Transverse colon (tissue), 4 donors: ENCODE data around the gene C2orf49. TPM values are rescaled to one million over a fixed set of nuclear protein-coding genes. Genes with fewer than 3 reads are reported as not detected.
A peak's percentile ranks its signal among the peaks of the same experiment; 100 is the strongest.

Source experiments
- DNase-seq: peaks from one replicate; pipeline ENCODE4 v3.0.0-alpha.2; 2019
- H3K27ac ChIP-seq, 4 donors: fragments of 200-600 bp; sonication (generic); 2 replicates each; pipeline ENCODE4 v1.5.1; 2016 to 2018; ENCODE audit warnings: inconsistent platforms in 4 of 4
- H3K27me3 ChIP-seq: fragments of 200-600 bp; sonication (generic); 2 replicates; pipeline ENCODE4 v1.5.1; 2017; ENCODE audit warnings: inconsistent platforms
- H3K36me3 ChIP-seq, 4 donors: fragments of 200-600 bp; sonication (generic); 2 replicates each; pipeline ENCODE4 v1.5.1; 2017 to 2019; ENCODE audit warnings: inconsistent platforms in 4 of 4
- H3K4me1 ChIP-seq, 4 donors: fragments of 200-600 bp; sonication (generic); 2 replicates each; pipeline ENCODE4 v1.5.1; 2017 to 2020; ENCODE audit warnings: inconsistent platforms in 4 of 4
- H3K4me3 ChIP-seq, 4 donors: fragments of 200-600 bp; sonication (generic); 1 replicate in 1 of 4; 2 replicates in 3 of 4; pipeline versions ENCODE4 v1.5.1 to v1.6.1; 2017 to 2019; ENCODE audit warnings: inconsistent platforms in 4 of 4
- H3K9me3 ChIP-seq, 2 donors: fragments of 200-600 bp; sonication (generic); 2 replicates each; pipeline ENCODE4 v1.5.1; 2017 to 2019; ENCODE audit warnings: inconsistent platforms in 2 of 2
- EP300 ChIP-seq: sonication (generic); formaldehyde crosslinking; IDR thresholded peaks from one replicate; pipeline ENCODE4 v1.6.1; 2017; ENCODE audit warnings: antibody characterized with exemption, low read depth
- POLR2A ChIP-seq: fragments of 450-650 bp; IDR thresholded peaks from one replicate; pipeline ENCODE4 v1.6.1; 2016; ENCODE audit warnings: antibody characterized with exemption, mild to moderate bottlenecking, moderate library complexity
- POLR2AphosphoS5 ChIP-seq, 3 donors: sonication (generic); formaldehyde crosslinking; IDR thresholded peaks; one replicate each; pipeline ENCODE4 v1.6.1; 2016; ENCODE audit warnings: antibody characterized with exemption in 3 of 3
- WGBS, 2 donors: methylation state at CpG; one replicate each; pipeline ENCODE4 v1.1.5; 2018; ENCODE audit warnings: low coverage in 1 of 2; 5-methylcytosine and 5-hydroxymethylcytosine counted together
- in situ Hi-C, 4 donors: fragments of 200-750 bp; cut with MboI; loops; one replicate each; pipeline versions ENCODE4 v1.15.0 to v1.15.1; 2017; ENCODE audit warnings: low sequenced_read_pairs in 3 of 4, low pct_ligation_motif_present in 1 of 4, low pct_unique_long_range_greater_than_20kb in 1 of 4
- intact Hi-C: fragments of 100-400 bp; cut with DNase I; formaldehyde crosslinking; loops from one replicate; pipeline ENCODE4 v1.15.1; 2023; ENCODE audit warnings: low total_unique reads
- total RNA-seq, 4 donors: library from RNA; depleted of rRNA; stranded (reverse); fragments of >200 nt; gene quantifications; one replicate each; pipeline ENCODE4 v1.1.0, GENCODE V29; 2016
- TF ChIP-seq, protein P1 (sequence below), 5 experiments: fragments of 200-600 bp in 3 of 5; fragments of 450-650 bp in 2 of 5; sonication (generic) in 3 of 5; IDR thresholded peaks; 1 replicate in 2 of 5; 2 replicates in 3 of 5; pipeline ENCODE4 v1.5.1; 2016 to 2017; ENCODE audit warnings: antibody characterized with exemption in 5 of 5, inconsistent platforms in 3 of 5, mild to moderate bottlenecking in 2 of 5, moderate library complexity in 1 of 5

C2orf49 gene
- total RNA-seq, 4 donors from 2014 or later: 1.8 to 17.6 (median 14.5) TPM

DNA sequence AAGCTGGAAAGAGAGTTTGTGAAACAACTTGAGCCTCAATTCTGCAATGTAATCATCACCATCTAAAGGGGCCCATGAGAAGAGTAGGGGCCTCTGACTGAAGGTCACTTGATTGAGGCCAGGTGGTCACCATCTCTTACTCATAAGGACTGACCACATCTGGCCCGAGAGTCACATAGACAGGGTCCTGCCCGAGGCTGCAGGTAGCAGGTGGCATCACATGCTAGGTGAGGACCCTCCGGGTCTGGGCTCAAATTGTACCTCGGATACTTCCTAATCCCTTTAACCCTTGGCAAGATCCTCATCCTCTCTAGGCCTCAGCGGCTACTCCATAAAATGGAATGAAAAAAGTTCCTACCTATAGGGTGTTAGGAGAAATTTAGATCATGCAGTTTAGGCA is 44.8 kb downstream of the C2orf49 start:
- Histone ChIP-seq H3K27me3 (no peaks in the 10 kb centered on the region), H3K4me3 (no peak overlapping the region), H3K9me3 (no peaks in the 10 kb centered on the region), H3K4me1 (peaks cover 0 to 50% (median 40%) of the 10 kb centered on the region in 4 donors), H3K36me3 (no peaks in the 10 kb centered on the region), H3K27ac (peak overlapping the region; percentile 9 to 77 (median 74))
- 86 to 94% methylated on average over 3 to 5 of the region's 5 CpGs for WGBS, 2 donors
- intact Hi-C loops (no loop called here), in situ Hi-C loops (no loop called here)
- TF ChIP-seq, protein P1, sequence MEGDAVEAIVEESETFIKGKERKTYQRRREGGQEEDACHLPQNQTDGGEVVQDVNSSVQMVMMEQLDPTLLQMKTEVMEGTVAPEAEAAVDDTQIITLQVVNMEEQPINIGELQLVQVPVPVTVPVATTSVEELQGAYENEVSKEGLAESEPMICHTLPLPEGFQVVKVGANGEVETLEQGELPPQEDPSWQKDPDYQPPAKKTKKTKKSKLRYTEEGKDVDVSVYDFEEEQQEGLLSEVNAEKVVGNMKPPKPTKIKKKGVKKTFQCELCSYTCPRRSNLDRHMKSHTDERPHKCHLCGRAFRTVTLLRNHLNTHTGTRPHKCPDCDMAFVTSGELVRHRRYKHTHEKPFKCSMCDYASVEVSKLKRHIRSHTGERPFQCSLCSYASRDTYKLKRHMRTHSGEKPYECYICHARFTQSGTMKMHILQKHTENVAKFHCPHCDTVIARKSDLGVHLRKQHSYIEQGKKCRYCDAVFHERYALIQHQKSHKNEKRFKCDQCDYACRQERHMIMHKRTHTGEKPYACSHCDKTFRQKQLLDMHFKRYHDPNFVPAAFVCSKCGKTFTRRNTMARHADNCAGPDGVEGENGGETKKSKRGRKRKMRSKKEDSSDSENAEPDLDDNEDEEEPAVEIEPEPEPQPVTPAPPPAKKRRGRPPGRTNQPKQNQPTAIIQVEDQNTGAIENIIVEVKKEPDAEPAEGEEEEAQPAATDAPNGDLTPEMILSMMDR (IDR thresholded peaks at IDR 0.05): no peak
- TF ChIP-seq EP300 (no peak), POLR2A (no peak), POLR2AphosphoS5 (IDR thresholded peaks at IDR 0.05) (no peak)
- peak; percentile 3 for DNase-seq

GRCh38 chr2:105383432-105384166 is 46.3 kb downstream of the C2orf49 start:
- 60% methylated on average over 8 of the region's 8 CpGs for WGBS, 2 donors
- DNase-seq: no peak
- peak overlapping the region; percentile 29 to 91 (median 82) for H3K27ac ChIP-seq
- H3K36me3 ChIP-seq: no peaks in the 10 kb centered on the region
- in situ Hi-C loops (no loop called here), intact Hi-C loops (no loop called here)
- H3K4me3 ChIP-seq: no peak overlapping the region
- H3K9me3 ChIP-seq: no peaks in the 10 kb centered on the region
- TF ChIP-seq, protein P1 (IDR thresholded peaks at IDR 0.05): no peak
- H3K4me1 ChIP-seq: peaks cover 0 to 59% (median 42%) of the 10 kb centered on the region in 4 donors
- no peaks in the 10 kb centered on the region for H3K27me3 ChIP-seq

DNA sequence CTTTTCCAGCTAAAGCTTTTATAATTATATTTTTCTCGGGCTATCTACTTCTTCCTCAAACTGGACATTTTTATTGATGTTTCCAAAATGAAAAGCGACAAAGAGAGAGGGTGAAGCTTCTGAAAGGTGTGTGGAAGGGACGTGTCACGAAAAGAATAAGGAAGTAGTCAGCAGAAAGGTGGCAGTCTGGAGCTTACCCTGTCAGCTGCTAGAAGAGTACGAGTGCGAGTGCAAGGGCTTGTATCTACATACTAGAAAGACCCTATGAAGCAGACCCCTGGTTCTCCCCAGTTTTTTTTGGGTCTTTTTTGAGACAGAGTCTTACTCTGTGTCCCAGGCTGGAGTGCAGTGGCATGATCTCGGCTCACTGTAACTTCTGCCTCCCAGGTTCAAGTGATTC is 46.9 kb downstream of the C2orf49 start:
- Histone ChIP-seq H3K27ac (peak overlapping the region; percentile 29 to 91 (median 82)), H3K4me1 (peaks cover 4 to 63% (median 42%) of the 10 kb centered on the region in 4 donors), H3K36me3 (no peaks in the 10 kb centered on the region), H3K27me3 (no peaks in the 10 kb centered on the region), H3K4me3 (no peak overlapping the region), H3K9me3 (no peaks in the 10 kb centered on the region)
- in situ Hi-C loops (no loop called here), intact Hi-C loops (no loop called here)
- WGBS, 2 donors: 40 to 45% methylated on average over 7 of the region's 7 CpGs
- DNase-seq: no peak
- no peak for TF ChIP-seq EP300
- TF ChIP-seq, protein P1 (IDR thresholded peaks at IDR 0.05): peak in 1 of 5 experiments; percentile 14

DNA sequence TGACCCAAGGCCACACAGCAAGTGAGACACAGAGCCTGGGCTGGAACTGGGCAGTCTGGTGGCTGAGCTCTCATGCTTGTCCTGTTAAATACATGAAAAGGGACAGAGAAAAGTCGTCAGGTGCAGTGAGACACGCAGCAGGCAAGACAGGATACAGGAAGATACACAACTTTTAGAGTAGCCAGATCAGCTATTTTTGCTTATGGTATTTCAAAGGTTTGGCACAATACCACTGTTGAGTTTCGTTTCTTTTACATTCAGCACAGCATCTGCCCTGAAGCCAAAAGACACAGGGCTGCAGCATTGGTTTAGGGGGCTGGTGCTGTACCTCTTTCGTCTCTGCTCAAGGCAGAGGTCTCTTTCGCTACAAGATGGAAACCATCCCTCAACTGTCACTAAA is 47.5 kb downstream of the C2orf49 start:
- H3K27ac ChIP-seq: peak overlapping the region; percentile 29 to 91 (median 82)
- in situ Hi-C loops (no loop called here), intact Hi-C loops (no loop called here)
- H3K4me3 ChIP-seq: no peak overlapping the region
- H3K4me1 ChIP-seq: peaks cover 10 to 63% (median 38%) of the 10 kb centered on the region in 4 donors
- H3K9me3 ChIP-seq: no peaks in the 10 kb centered on the region
- no peak for TF ChIP-seq EP300
- TF ChIP-seq, protein P1 (IDR thresholded peaks at IDR 0.05): no peak
- TF ChIP-seq POLR2A: no peak
- TF ChIP-seq POLR2AphosphoS5 (IDR thresholded peaks at IDR 0.05): no peak
- DNase-seq: no peak
- WGBS, 2 donors: 84 to 90% methylated on average over 5 of the region's 5 CpGs
- no peaks in the 10 kb centered on the region for H3K36me3 ChIP-seq
- no peaks in the 10 kb centered on the region for H3K27me3 ChIP-seq
